Activated CD4-positive, alpha-beta T cell treated with anti-CD3 and anti-CD28 coated beads for 48 hours (primary cell): ENCODE results near the gene CHD9.
A peak's percentile ranks its signal among the peaks of the same experiment; 100 is the strongest.
"Not testable (repeated sequence)": the region's sequence is repeated elsewhere in the genome, so short reads cannot be mapped to it uniquely, and the experiment has no call there.

Experiments used
- DNase-seq: peaks from one replicate; pipeline ENCODE4 v3.0.0-alpha.2; 2020

The CHD9 gene

GRCh38 chr16:53051255-53051654 is 3.5 kb upstream of the CHD9 start:
- DNase-seq, result not testable (repeated sequence)

DNA sequence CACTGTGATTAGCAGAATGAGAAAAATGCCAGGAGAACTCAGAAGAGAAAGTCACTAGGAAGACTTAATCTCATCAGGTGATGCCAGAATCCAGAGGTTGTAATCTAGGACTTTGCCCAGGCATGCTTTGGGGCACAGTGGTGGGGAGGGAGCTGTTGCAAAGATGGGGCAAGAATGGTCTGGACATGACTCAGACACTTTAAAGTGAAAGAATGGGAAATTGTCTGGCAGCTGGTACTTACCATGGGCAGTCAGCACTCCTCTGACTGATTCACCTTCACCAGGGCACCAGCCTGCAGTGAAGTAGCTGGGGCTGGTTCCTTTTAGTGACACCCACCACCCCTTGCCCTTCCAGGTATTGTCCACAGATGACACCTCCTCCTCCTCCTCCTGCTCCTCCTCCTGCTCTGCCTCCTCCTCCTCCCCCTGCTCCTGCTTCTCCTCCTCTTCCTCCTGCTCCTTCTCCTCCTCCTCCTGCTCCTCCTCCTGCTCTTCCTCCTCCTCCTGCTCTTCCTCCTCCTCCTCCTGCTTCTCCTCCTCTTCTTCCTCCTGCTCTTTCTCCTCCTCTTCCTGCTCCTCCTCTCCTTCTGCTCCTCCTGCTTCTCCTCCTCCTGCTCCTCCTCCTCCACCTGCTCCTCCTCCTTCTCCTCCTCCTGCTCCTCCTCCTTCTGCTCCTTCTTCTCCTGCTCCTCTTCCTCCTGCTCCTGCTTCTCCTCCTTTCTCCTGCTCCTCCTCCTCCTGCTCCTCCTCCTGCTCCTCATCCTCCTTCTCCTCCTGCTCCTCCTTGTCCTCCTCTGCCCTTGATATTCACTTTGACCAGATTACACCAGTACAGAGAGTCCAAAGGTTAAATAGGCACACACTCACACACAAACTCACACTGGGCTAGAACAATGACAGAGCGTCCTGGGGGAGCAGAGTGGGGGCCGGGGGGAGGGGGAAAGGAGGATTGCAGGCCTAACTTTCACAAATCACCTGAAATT is 2.0 kb upstream of the CHD9 start, which contains the start of gene CHD9NB:
TSS of gene CHD9NB (minus strand) at position 379 of the 983 bp plus-strand sequence. CDS start 8,739 bp downstream, outside the sequence.
- DNase-seq, result peak; percentile 18

GRCh38 chr16:53053967-53054669 is 673 bp upstream of the CHD9 start:
- DNase-seq, result peak; percentile 48

GRCh38 chr16:53055541-53056391 is 975 bp downstream of the CHD9 start:
- peak; percentile 10 for DNase-seq

- peak; percentile 11 for DNase-seq
These were observed 1.6 kb downstream of the CHD9 start for GRCh38 chr16:53056392-53056881.

- no peak for DNase-seq
These were observed 2.9 kb downstream of the CHD9 start for GRCh38 chr16:53057658-53058057.

DNA sequence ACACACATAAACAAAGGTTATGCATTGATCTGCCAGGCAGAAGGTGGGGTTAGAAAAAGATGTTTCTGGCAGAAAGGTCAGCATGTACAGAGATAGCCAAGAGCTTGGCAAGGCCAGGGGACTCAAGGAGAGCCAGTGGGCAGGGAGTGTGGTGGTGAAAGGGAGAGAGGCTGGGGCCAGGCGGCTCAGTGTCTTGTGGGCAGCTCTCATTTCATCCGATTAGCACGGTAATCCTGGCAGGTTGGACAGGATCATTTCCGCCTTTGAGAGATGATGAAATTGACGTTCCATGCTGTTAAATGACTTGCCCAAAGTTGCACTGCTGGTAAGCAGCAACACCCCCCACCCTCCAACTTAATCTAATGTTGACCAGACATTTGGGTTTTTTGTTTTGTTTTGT is 3.6 kb downstream of the CHD9 start:
- no peak for DNase-seq

DNA sequence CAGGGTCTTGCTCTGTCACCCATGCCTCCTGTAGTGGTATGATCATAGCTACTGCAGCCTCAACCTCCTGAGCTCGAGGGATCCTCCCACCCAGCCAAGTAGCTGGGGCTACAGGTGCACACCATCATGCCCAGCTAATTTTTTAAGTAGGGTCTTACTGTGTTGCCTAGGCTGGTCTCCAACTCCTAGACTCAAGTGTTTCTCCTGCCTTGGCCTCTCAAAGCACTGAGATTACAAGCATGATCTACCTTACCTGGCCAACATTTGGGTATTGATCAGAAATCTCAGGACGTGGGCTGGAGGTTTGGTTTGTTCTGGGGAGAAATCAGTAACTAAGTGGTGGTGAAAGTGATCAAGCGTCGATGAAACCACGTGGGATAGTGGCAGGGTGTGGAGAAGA is 4.1 kb downstream of the CHD9 start:
- DNase-seq, result no peak

DNA sequence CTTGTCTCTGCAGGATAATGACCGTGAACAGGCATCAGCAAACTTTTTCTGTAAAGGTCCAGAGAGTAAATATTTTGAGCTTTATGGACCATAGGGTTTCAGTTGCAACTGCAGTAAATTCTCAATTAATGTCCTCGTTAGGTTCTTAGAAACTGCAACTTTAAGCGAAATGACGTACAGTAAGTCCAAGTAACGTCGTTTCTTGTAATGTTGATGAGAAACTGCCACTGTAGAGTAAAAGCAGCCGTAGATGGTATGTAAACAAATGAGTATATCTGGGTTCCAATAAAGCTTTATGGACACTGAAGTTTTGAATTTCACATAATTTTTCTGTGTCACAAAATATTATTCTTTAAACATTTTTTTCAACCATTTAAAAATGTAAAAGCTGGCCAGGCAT is 4.9 kb downstream of the CHD9 start:
- DNase-seq, result no peak

- no peak for DNase-seq
These were observed 6.5 kb downstream of the CHD9 start for GRCh38 chr16:53061256-53061655.

- peak; percentile 45 for DNase-seq
These were observed 6.9 kb downstream of the CHD9 start for GRCh38 chr16:53061701-53062159.

DNA sequence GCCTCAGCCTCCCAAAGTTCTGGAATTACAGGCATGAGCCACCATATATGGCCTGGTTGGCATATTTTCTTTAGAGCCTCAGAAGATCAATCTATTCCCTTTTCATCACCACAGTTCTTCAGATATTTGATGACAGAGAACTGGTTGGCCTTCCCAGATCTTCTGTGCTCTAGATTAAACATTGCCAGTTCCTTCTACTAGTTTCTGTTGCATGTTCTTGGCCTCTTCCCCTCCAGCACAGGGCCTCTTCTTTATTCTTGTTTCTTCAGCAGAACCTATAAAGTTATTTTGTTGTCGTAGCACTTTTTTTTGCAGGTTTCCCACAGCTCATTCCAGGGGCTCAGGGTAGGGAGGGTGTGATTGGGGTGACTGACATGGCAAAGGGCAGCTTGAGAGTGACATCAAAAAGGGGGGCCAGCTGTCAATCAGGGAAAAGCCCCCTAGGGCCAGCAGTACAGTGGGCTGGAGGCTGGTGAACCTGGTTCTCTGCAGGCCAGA is 9.3 kb downstream of the CHD9 start:
- DNase-seq, result no peak

DNA sequence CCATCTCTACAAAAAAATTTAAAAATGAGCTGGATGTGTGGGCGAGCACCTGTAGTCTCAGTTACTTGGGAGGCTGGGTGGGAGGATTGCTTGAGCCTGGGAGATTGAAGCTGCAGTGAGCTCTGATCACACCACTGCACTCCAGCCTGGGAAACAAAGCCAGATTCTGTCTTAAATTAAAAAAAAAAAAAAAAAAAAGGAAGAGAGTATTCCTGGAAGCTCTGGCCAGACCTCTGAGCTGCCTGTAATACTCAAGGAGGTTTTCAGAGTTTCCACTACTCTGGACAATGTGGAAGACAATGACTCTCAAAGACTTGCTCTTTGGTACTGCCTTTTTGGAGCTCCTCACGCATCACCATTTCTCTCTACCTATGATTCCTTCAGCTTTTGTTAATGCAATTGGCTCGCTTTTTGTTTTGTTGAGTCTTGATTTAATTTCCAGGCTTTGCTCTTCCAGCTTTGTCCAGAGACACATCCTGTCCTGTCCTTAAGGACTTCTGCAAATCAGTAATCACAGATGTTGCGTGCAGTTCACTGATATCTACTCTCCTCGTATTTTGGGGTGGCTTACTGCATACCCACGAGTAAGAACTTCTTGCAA is 10.8 kb downstream of the CHD9 start:
- DNase-seq, result no peak

DNA sequence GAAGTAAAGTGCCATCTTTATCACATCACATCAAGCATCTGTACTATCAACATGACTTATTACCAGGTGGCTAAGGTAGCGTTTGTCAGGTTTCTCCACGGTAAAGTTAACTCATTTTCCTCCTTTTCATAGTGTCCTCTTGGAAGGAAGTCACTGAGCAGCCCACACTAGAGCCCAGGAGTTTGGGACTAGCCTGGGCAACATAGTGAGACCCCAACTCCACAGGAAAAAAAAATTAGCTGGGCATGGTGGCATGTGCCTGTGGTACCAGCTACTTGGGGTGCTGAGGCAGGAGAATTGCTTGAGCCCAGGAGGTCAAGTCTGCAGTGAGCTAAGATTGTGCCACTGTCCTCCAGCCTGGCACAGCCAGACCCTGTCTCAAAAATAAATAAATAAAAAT is 12.9 kb downstream of the CHD9 start:
- no peak for DNase-seq

DNA sequence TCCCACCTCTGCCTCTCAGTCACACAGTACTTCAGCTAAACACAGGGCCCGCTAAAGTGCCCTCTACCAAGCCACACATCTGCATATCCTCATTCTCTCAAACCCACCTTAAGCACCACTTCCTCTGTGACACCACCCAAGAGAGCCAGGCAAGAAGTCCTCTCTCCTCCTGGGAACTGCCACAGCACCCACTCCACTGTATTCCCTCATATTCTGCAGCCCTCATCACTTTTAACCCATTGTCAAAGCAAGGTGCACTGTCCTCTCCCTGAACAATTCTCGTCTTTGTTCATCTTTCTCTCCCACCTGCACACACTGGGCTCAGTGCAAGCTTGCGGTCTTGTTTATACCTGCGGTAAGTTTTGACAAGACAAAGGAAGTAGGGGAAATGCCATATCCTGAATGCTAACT is 13.6 kb downstream of the CHD9 start:
- no peak for DNase-seq

- no peak for DNase-seq
These were observed 15.0 kb downstream of the CHD9 start for GRCh38 chr16:53069772-53070171.

GRCh38 chr16:53071748-53072301 is 17.0 kb downstream of the CHD9 start:
- DNase-seq, result no peak

DNA sequence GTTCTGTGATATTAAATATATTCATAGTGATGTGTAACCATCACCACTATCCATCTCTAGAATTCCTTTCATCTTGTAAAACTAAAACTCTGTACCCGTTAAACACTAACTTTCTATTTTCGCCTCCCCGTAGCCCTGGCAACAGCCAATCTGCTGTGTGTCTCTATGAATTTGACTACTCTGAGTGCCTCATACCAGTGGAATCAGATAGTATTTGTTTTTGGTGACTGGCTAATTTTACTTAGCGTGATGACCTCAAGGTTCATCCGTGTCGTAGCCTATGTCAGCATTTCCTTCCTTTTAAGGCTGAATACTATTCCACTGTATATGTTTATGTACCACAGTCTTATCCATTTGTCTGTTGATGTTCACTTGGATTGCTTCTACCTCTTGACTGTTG is 18.2 kb downstream of the CHD9 start:
- no peak for DNase-seq

- not testable (repeated sequence) for DNase-seq
These were observed 19.5 kb downstream of the CHD9 start for GRCh38 chr16:53074296-53074695.

GRCh38 chr16:53075461-53075860 is 20.7 kb downstream of the CHD9 start:
- not testable (repeated sequence) for DNase-seq

GRCh38 chr16:53078247-53078646 is 23.5 kb downstream of the CHD9 start:
- no peak for DNase-seq
